ENCODE data around the gene PTPRR.
A peak's percentile ranks its signal among the peaks of the same experiment; 100 is the strongest.

The PTPRR gene

DNA sequence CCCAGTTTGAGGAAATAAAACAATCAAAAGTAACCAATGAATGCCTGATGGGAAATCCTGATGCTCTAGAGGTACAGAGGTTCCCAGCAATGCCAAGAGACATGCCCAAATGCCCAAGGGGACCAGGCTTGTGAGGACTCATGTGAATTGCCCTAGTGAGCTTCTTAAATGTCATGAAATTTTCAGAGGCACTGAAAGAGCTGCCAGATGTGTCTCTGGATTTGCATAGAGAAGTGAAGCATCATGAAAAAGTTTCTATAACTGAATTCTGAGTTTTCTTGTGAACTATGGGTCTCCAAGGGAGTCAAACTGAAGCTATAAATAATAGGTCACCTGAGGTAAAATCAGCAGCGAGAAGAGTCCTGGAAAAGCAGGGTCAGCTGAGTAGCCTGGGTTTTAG lies 9.9 kb downstream of the PTPRR start:
- DNase-seq (ENCODE audit: low spot score) = no peak

DNA sequence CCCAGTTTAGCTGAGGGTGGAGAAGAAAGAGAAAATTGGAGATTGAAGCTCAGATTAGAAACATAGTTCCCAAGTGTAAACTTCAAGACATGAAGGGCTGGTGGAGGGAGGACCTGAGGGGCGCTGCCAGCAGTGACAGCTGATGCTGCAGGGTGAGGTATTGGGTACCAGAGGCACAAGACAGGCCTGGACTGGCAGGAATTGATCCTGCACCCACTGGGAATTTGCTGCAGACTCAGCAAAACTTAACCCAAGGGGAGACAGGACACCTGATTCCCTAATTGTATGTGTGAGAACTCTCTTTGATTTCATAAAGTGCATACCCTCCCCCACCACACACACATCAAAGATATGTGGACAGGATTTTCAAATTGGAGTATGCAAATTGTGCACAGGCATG lies 11.6 kb downstream of the PTPRR start:
- no peak for DNase-seq (ENCODE audit: low spot score)

- no peak for DNase-seq (ENCODE audit: low spot score)
Measured at GRCh38 chr12:70907412-70907811, 13.1 kb downstream of the PTPRR start.

DNA sequence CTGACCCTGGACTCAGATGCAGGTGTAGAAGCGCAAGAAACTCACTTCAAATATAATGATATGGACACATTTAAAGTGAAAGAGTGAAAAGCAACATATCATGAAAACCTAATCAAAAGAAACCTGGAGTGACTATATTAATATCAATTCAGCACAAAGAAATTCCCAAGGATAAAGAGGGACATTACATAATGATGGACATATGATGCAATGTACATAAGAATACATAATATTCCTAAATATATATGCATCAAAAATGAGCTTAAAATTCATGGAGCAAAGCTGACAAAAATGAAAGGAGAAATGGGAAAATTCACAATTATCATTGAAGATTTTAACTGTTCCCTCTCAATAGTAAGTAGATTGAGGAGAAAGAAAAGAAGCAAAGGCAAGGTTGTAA lies 24.6 kb downstream of the PTPRR start:
- DNase-seq (ENCODE audit: low spot score) = no peak

DNA sequence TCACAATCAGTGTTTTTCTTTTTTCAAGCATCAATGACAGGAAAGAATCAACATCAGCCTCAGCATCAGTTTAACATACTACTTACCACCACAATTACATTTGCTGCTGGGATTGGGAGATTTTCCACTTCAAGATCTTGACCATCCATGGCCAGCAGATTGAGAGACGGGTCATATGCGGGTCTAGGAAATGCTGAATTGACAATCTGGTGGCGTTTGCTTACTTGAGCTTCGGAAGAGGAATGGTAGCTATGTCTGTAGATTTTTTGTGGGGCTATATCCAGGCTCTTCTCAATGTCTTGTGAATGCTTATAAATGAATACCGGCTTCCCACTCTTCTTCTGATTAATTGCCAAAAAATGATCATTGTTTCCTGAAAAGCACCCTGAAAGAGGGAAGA lies 27.9 kb downstream of the PTPRR start:
- no peak for DNase-seq (ENCODE audit: low spot score)

GRCh38 chr12:70890895-70891832 lies 29.4 kb downstream of the PTPRR start:
- DNase-seq (ENCODE audit: low spot score) = no peak

DNA sequence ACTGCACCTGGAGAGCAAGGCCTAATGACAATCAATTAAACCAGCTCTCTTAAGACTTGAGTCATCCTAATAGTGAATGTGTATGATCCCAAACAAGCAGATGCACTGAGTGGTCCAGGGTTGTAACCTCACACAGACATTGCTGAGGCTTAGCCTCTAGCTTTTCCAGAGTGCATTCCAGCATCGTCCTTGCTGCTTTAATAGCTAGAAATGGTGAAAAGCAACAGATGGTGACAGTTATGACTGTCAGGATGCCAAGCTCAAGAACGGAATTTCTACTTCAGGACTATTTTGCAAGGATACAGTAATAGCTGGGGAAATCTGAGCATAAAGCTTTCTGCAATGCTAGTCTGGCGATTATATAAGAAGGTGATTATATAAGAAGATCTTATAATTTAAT lies 34.6 kb downstream of the PTPRR start:
- DNase-seq (ENCODE audit: low spot score) = no peak

GRCh38 chr12:70883855-70884254 lies 36.7 kb downstream of the PTPRR start:
- no peak for DNase-seq (ENCODE audit: low spot score)

- DNase-seq (ENCODE audit: low spot score) = no peak
Measured at GRCh38 chr12:70880744-70881143, 39.8 kb downstream of the PTPRR start.

DNA sequence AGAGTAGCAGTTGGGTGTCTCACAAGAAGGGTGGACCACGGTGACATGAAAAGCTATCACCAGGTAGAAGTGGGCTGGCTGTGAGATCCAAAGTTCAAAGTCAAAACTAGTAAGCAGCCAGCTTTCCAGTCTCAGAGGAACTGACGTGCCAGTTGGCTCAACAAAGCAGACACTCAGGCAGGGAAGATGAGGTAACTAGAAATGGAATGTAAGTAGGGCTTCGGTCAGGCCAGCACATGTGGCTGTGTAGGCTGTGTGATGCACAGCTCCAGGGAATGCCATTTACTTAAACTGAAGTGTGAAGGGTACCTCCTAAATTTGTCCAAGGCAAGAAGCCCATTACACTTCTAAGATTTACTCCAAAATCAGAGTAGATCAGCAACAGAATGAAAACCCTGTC lies 43.6 kb downstream of the PTPRR start:
- no peak for DNase-seq (ENCODE audit: low spot score)

- DNase-seq (ENCODE audit: low spot score) = no peak
Measured at GRCh38 chr12:70875628-70876027, 44.9 kb downstream of the PTPRR start.

DNA sequence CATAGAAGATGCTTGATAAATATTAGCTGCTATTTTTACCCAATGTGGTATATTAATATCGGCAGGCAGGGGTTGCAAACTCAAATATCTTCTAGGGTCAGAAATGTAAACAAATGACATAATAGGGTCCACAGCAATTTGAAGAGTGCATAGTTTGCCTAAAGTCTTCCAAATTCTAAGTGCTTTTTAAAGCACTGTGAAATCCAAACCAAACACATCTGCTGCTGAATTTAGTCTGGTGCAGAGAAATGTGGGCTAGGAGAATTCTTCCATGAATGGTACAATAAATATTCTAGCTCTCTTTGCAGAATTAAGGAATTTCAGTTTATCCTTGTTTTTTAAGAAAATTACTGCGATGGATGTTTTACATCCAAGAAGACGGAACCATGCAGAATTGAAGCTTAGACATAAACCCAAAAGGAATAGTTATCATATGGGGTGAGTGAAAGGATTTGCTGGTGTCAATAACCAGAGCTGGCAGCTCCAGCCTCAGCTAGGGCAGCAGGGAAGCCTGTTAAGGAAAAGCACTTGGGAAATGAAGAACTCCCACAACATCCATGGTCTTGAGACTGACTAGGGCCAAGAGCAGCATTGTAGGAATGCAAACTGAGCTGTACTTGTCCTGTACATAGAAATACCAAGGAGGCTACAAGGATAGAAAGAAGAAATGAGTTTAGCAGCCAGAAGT lies 65.5 kb downstream of the PTPRR start:
- DNase-seq (ENCODE audit: low spot score) = no peak

DNA sequence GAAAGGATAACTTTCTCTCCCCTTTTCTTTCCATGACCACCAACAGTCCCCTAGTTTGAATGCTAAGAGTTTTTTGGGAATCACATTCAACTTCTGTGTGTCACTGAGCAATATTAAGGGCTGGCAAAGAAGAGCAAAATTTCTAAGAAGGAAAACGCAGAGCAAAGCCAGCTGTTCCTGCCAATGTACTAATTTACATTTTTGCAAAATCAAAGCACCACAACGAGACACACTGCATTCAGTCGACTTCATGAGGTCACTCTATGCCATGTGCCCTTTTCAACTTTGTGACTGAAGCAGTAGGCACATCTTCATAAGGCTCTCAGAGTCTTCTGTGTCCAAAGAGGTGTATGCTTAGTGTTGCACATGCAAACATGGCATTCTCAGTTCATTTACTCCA lies 66.4 kb downstream of the PTPRR start:
- no peak for DNase-seq (ENCODE audit: low spot score)

- no peak for DNase-seq (ENCODE audit: low spot score)
Measured at GRCh38 chr12:70853326-70853725, 67.2 kb downstream of the PTPRR start.

DNA sequence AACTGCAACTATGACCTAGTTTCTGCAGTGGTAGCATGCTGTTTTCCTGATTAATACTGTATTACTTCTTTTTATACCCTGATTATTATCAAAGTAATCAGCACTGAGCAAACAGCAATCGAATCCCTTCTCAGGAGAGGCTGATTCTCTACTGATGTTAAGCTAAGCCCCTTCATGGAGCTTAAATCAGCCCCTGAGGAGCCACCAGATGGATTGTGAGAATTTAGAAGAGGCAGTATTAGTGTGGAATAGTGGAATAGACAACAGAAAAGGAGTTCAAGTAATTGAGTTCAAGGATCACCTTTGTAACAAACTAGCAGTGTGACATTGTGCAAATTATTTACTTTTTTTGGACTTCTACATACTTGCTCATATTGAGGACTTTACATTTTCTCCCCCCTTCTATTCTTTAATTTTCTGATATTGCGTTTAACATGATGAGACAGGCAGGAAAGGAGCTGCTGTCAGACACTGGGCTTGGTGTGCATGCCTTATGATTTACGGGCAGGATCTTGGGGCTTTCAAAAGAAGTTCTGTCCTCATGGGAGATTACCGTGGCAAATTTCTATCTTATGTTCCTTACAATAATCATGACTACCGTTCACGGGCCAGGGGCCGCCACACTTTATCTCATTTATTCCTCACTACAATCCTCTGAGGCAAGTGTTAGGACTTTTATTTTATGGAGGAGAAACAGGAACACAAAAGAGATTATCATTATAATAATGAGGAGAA lies 68.0 kb downstream of the PTPRR start:
- DNase-seq (ENCODE audit: low spot score) = no peak

DNA sequence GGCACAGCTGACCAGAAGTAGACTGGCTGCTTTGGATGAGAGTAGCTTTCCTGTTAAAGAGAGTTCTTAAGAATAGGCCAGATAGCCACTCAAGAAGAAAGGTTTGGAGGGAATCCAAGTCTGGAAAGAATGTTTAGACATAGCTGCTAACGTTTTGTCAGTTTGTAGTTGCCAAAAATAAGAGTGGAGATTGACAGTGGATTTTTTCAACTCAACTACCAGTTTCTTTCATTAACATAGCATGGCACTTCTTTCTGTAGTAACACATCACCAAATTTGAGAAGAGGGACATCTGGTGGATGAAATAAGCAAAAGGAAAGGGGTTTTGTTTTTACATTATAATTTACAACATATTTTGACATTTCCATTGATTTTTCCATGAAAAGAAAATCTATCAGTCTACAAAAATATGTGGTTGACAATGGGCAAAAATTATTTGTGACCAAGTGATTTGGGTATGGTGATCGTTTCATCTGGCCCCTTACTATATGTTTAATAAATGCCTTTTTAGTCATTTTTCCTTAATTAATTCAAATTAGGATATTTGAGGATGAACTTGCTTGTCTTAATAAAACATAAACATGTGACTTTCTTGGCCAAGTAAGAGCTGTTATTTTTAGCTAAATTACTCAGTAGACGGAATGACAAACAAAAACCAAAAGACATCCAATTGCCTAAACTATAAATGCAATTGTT lies 71.1 kb downstream of the PTPRR start:
- peak; percentile 12 for DNase-seq (ENCODE audit: low spot score)

GRCh38 chr12:70847871-70848270 lies 72.7 kb downstream of the PTPRR start:
- no peak for DNase-seq (ENCODE audit: low spot score)

DNA sequence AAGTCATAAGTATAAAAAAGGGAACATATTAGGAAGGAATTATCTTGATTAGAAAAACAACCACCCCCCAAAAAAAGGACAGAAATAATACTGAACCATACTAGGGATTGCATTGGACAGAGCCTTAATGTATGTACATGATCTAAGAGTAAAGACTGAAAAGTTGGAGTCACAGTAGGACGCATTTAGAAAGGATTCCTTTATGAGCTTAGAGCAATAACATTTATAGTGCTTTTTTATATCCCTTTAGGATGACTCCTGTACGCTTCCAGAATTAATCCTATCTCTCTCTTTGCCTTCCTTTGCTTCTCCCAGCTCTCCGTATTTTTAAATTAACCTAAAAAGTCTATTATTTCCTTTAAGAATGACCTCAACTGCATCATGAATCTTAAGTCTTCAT lies 75.3 kb downstream of the PTPRR start:
- no peak for DNase-seq (ENCODE audit: low spot score)

DNA sequence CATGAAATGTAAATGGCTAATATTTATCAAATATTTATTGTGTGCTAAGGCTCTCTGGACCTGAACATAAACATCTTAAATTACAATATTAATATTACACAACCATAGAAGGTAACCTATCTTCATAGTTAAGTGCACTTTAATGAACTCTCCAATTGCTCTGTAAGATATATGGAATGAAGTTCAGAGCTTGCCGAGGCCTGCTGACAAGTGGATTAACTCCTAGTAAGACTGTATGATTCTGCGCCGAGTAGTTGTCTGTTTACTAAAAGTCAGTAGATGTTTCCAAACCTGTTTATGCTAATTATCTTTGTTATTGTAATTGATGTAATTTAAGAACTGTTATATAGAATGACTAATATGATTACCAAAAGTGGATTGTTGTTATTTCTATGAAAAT lies 77.2 kb downstream of the PTPRR start:
- no peak for DNase-seq (ENCODE audit: low spot score)

DNA sequence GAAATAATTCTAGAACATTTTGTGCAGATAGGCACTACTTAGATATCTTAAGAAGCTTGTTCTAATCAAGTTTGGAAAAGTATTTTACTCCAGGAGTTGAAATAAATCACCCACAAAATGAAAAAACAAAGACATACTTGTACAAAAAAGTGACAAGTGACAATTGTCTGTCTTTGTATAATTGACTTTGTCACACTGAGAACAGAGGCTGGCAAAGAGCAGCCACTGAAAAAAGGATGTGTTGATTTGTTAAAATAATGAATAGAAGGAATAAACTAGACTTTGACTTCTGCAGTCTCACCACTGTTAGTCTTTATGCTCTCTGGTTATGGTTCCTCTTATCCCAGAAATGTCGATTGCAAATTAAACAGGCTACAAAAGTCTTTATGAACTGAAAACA lies 77.6 kb downstream of the PTPRR start:
- DNase-seq (ENCODE audit: low spot score) = no peak

DNA sequence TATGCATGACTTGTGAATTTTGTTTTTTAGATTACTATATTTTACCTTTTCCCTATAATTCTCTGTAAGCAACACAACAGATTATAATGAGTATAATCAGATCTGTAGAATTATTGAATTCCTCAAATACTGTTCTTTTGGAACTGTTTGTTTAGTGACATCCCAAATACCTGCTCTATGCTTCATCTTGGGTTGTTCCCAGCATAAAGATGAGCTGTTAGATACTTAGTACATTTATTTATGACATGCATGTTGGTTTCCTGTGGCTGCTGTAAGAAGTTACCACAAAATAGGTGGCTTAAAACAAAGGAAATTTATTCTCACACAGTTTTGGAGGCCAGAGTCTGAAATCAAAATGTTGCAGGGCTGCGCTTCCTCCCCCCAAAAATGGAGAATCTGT lies 78.4 kb downstream of the PTPRR start:
- no peak for DNase-seq (ENCODE audit: low spot score)

GRCh38 chr12:70840656-70841350 lies 79.7 kb downstream of the PTPRR start:
- no peak for DNase-seq (ENCODE audit: low spot score)
